ENCODE data around the gene PRH2.

GRCh38 chr12:10910380-10910779 lies 18.7 kb upstream of the PRH2 start:
- TF ChIP-seq POLR2A (IDR thresholded peaks at IDR 0.05) (no peak), CTCF (IDR thresholded peaks at IDR 0.05) (no peak)

Data from heart left ventricle (tissue), 13 donors.